Calu3 (cell line): Measurements from ENCODE around the gene FAM124A. TPM values are rescaled to one million over a fixed set of nuclear protein-coding genes. Genes with fewer than 3 reads are reported as not detected.

Source experiments
- BruUV-seq: library from RNA; stranded (reverse); fragments of 400-500 nt; replicated peaks from 2 replicates; lab custom pipeline; 2021; lab: Mats Ljungman, UMichigan
- CTCF ChIA-PET: fragments of 300-600 bp; sonication (Branson Sonifier 250); formaldehyde crosslinking; loops from one replicate; lab custom pipeline; 2022; ENCODE audit warnings: antibody characterized with exemption; lab: Charles Lee
- DNase-seq: peaks from one replicate; pipeline ENCODE4 v3.0.0; 2022
- H3K27ac Mint-ChIP-seq: one replicate; pipeline ENCODE4 v1.8.0; 2022; ENCODE audit warnings: mixed read lengths; ENCODE audit not compliant: unreplicated experiment
- H3K27me3 Mint-ChIP-seq: one replicate; pipeline ENCODE4 v1.8.0; 2022; ENCODE audit warnings: mixed read lengths; ENCODE audit not compliant: unreplicated experiment
- H3K36me3 Mint-ChIP-seq: one replicate; pipeline ENCODE4 v1.8.0; 2022; ENCODE audit warnings: mild to moderate bottlenecking, moderate library complexity, mixed read lengths; ENCODE audit not compliant: insufficient read depth, unreplicated experiment
- H3K4me1 Mint-ChIP-seq: one replicate; pipeline ENCODE4 v1.8.0; 2022; ENCODE audit warnings: mild to moderate bottlenecking, low read depth, mixed read lengths; ENCODE audit not compliant: unreplicated experiment
- H3K4me3 Mint-ChIP-seq: one replicate; pipeline ENCODE4 v1.8.0; 2022; ENCODE audit warnings: mild to moderate bottlenecking, low read depth, moderate library complexity, mixed read lengths; ENCODE audit not compliant: unreplicated experiment
- H3K9me3 Mint-ChIP-seq: one replicate; pipeline ENCODE4 v1.8.0; 2022; ENCODE audit warnings: low read depth, mixed read lengths; ENCODE audit not compliant: unreplicated experiment
- intact Hi-C: fragments of 100-400 bp; cut with micrococcal nuclease; formaldehyde crosslinking; loops from one replicate; pipeline ENCODE4 v1.10.0; 2022; ENCODE audit not compliant: unreplicated experiment
- total RNA-seq: library from RNA; stranded (reverse); gene quantifications from 2 replicates; pipeline ENCODE4 v1.2.3, GENCODE V29; 2022
- TF ChIP-seq, protein P1 (sequence below): fragments of 200-600 bp; IDR thresholded peaks from one replicate; pipeline ENCODE4 v1.8.0; 2022; ENCODE audit warnings: antibody characterized with exemption; ENCODE audit not compliant: unreplicated experiment

FAM124A gene
- total RNA-seq, 1 experiment from 2014 or later: 0.12 TPM

DNA sequence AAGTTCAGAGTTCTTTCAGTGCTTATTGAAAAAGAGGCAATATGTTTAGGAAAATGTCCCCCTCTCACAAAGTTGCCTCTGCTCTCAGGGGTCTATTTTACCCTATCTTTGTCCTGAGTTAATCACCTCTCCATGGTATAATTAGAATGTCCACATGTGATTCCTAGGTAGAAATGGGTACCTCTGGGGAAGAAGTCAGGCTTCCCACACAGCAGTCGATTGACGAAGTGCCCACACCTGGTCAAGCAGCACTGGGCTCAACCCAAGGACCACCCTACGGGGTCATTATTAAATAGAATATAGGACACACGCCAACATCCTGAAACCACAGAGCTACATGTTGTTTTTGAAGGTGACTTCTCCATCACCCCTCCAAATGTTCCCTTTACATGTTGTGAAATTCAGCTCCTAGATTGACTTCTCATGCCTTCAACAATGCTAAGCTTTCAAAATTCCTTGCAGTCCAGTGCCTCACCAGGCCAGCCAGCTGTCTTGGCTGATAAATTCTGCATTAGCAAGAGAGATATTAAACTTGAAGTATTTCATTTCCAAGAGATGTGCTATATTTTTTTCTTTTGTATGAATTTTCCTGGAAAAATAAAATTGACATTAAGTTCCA is 43.6 kb upstream of the FAM124A start:
- Mint-ChIP-seq H3K4me3 (no peak overlapping the region), H3K9me3 (no peaks in the 10 kb centered on the region), H3K27me3 (peaks cover 33% of the 10 kb centered on the region), H3K27ac (no peak overlapping the region), H3K36me3 (no peaks in the 10 kb centered on the region), H3K4me1 (peaks cover 1% of the 10 kb centered on the region)
- CTCF ChIA-PET: interaction anchor here (0.6 kb wide), 1 partner anchor 38 kb away, joined by 5 read pairs; no protein-coding TSS in a partner anchor
- DNase-seq: no peak
- BruUV-seq: no TSS peak
- TF ChIP-seq, protein P1, sequence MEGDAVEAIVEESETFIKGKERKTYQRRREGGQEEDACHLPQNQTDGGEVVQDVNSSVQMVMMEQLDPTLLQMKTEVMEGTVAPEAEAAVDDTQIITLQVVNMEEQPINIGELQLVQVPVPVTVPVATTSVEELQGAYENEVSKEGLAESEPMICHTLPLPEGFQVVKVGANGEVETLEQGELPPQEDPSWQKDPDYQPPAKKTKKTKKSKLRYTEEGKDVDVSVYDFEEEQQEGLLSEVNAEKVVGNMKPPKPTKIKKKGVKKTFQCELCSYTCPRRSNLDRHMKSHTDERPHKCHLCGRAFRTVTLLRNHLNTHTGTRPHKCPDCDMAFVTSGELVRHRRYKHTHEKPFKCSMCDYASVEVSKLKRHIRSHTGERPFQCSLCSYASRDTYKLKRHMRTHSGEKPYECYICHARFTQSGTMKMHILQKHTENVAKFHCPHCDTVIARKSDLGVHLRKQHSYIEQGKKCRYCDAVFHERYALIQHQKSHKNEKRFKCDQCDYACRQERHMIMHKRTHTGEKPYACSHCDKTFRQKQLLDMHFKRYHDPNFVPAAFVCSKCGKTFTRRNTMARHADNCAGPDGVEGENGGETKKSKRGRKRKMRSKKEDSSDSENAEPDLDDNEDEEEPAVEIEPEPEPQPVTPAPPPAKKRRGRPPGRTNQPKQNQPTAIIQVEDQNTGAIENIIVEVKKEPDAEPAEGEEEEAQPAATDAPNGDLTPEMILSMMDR: no peak
- intact Hi-C loops: no loop called here

GRCh38 chr13:51179432-51179971 is 42.7 kb upstream of the FAM124A start:
- Mint-ChIP-seq H3K9me3 (no peaks in the 10 kb centered on the region), H3K27ac (no peak overlapping the region), H3K36me3 (no peaks in the 10 kb centered on the region), H3K4me3 (no peak overlapping the region), H3K4me1 (no peaks in the 10 kb centered on the region), H3K27me3 (peaks cover 41% of the 10 kb centered on the region)
- BruUV-seq: no TSS peak
- CTCF ChIA-PET: no interaction called here
- TF ChIP-seq, protein P1: no peak
- DNase-seq: no peak
- intact Hi-C loops: no loop called here

DNA sequence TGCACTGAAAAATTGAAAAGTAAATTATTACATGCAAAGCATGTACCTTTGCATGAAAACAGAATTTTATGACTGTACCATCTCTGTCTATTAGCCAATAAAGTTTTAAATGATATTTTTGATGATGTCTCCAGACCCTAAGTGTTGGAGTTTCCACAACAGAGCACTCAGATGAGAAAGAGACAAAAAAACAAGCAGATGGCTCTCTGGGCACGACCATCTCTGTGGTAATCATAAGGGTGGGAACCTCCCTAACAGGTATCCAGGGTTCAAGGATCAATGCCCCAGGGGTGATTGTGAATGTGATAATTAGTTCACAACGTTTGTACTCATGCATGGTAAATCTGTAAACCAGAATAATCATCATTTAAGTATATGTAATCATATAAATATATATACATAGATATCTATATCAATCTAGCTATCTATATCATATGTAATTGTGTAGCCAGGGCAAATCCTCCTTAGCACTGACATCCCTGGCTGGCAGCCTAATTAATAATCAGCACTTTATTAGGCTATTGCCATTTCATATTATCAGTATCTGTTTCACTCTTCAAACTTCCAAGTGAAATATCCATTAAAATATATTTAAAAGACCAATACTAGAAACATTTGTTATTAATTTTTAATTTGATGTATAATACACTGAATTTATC is 41.2 kb upstream of the FAM124A start:
- CTCF ChIA-PET: no interaction called here
- no peaks in the 10 kb centered on the region for H3K4me1 Mint-ChIP-seq

GRCh38 chr13:51181786-51182383 is 40.3 kb upstream of the FAM124A start:
- DNase-seq: no peak
- H3K4me1 Mint-ChIP-seq: no peaks in the 10 kb centered on the region
- H3K4me3 Mint-ChIP-seq: no peak overlapping the region
- no peaks in the 10 kb centered on the region for H3K36me3 Mint-ChIP-seq
- H3K27ac Mint-ChIP-seq: no peak overlapping the region
- no TSS peak for BruUV-seq
- intact Hi-C loops: no loop called here
- peaks cover 35% of the 10 kb centered on the region for H3K27me3 Mint-ChIP-seq
- TF ChIP-seq, protein P1: no peak
- CTCF ChIA-PET: no interaction called here
- H3K9me3 Mint-ChIP-seq: no peaks in the 10 kb centered on the region

More for the DNA sequence above, 41.2 kb upstream of the FAM124A start:
- TF ChIP-seq, protein P1: no peak
- Mint-ChIP-seq H3K27me3 (peaks cover 44% of the 10 kb centered on the region), H3K4me3 (no peak overlapping the region), H3K36me3 (no peaks in the 10 kb centered on the region), H3K9me3 (no peaks in the 10 kb centered on the region), H3K27ac (no peak overlapping the region)
- intact Hi-C loops: no loop called here
- no TSS peak for BruUV-seq
- no peak for DNase-seq
